HG03520 (cell line): Measurements from ENCODE around the gene FAM171A2.

ENCODE experiments used
- ATAC-seq: cut with Tn5 transposase; IDR thresholded peaks from one replicate; pipeline ENCODE4 v1.9.1; 2021; ENCODE audit warnings: mild to moderate bottlenecking, moderate library complexity; ENCODE audit not compliant: unreplicated experiment

The FAM171A2 gene

DNA sequence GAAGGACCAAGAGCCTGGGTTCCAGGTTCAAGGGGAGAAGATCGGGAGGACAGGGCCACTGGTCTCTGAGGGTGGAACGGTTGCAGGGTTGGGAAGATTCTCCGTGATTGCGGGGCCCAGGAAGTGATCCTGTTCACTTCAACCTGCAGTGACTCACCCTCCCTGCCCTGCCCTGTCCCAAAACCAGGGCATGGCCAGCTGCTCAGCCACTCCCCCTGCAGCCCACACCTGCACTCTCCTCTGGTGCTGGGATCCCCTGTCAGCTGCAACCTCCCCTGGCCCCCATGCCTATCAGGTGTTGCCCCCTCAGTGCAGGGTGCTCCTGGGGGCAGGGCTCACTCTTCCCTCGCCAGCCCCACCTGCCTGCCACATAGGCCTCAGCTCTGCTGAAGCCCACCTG, 54.2 kb downstream of the FAM171A2 start:
- no peak for ATAC-seq

DNA sequence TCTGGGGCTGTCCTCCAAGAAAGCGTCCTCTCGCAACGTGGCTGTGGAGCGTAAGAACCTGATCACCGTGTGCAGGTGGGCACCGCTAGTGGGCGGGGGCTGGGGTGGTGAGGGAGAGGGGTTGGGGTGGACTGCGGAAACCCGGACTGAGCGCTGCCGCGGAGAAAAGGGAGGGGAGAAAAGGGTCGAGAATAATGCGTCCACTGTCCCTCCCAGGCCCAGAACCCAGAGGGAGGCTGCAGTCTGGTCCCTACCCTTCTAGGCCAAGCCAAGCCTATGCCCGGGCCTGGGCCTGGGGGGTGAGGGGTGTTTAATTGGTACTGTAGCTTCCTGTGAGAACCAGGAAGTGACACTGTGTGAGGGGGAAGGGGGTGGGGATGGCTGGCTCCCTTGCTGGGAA, 54.8 kb downstream of the FAM171A2 start:
- no peak for ATAC-seq

DNA sequence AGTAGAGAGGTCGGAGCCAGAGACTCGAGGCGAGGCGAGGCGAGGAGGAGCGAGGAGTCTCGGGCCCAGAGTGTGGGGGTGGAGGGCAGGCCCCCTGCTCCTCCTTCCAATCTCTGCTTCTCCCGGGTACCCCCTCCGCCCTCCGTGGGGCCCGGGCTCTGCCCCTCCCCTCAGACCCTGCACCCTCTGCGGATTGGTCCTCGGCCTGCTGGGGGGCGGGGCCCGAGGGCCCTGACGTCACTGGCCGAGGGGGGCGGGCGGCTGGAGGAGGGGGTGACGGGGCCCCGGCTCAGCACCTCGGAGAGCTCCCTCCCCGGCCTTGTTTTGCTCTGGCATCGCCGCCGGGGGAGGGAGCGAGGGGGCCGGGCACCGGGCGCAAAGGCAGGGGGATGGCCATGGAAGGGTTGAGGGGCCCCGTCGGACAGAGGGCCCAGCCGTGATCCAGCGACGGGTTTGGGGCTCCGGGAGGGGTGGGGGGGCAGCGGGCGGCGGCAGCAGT, 55.3 kb downstream of the FAM171A2 start, which contains the start of gene RUNDC3A:
RUNDC3A (plus strand) TSS at position 282 of the 499 bp plus-strand sequence. CDS start 232 bp downstream, outside the sequence.
- no peak for ATAC-seq

DNA sequence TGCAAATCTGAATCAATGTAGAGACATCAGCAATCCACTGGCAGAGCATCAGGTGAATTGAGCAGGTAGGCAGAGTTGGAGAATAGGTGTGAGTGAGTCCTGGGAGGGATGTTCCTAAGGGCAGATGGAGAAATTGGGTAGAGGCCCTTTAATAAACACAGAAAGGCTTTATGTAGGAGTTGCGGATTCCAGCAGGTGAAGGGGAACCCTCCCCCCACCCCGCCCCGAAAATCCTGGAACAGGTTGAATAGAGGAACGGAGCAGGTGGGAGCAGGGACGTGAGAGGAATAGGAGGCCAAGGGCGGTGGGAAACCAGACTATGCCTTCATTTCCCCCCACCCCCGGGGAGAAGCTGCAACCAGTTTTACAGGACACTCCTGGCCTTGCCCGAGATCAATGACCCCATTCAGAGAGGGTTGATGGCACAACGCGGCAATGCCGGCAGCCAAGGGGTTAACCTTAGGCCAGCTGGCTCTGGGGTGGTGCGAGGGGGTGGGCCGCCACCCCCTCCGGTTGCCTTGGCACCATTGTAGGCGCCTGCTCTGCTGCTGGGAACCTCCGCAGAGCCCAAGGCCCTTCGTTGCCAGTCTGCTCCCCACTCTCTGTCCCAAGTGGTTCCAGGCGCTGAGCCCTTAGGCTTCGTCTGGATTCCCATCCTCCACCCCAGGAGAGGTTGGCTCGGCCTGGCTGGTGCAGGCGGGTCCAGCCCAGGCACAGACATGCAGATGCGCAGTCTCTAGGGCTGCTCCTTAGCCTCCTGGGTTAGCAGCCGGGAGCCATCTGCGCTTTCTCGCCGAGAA, 56.1 kb downstream of the FAM171A2 start:
- no peak for ATAC-seq

DNA sequence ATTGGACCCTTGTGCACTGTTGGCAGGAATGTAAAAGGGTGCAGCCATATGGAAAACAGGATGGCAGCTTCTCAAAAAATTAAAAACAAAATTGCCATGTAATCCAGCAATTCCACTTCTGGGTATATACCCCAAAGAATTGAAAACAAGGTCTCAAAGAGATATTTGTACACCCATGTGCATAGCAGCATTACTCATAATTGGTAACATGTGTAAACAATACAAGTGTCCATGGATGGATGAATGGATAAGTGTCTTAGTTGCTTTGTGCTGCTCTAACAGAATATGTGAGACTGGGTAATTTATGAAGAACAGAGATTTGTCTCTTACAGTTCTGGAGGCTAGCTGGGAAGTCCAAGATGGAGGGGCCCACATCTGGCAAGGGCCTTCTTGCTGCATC, 59.0 kb downstream of the FAM171A2 start:
- no peak for ATAC-seq
